Peyer's patch (tissue), 4 donors: ENCODE results near the gene TTBK2.

ENCODE experiments used
- CTCF ChIP-seq, 6 experiments: fragments of 450-650 bp in 4 of 6; fragments of 200-600 bp in 2 of 6; sonication (generic) in 1 of 6; IDR thresholded peaks; one replicate each; pipeline ENCODE4 v1.5.1; 2017 to 2019; ENCODE audit warnings: antibody characterized with exemption in 6 of 6, mild to moderate bottlenecking in 3 of 6, moderate library complexity in 1 of 6
- POLR2A ChIP-seq, 2 donors: fragments of 450-650 bp; IDR thresholded peaks; one replicate each; pipeline ENCODE4 v1.5.1; 2017; ENCODE audit warnings: antibody characterized with exemption in 2 of 2, mild to moderate bottlenecking in 2 of 2, moderate library complexity in 2 of 2

- no peak for TF ChIP-seq POLR2A (IDR thresholded peaks at IDR 0.05)
- TF ChIP-seq CTCF (IDR thresholded peaks at IDR 0.05), result no peak
These were observed 209.9 kb downstream of the TTBK2 start for GRCh38 chr15:42710662-42711061.
